ENCODE results near the gene LYRM9.
"Not testable (repeated sequence)": the region's sequence is repeated elsewhere in the genome, so short reads cannot be mapped to it uniquely, and the experiment has no call there.

LYRM9 gene

GRCh38 chr17:27837769-27838168, 55.4 kb downstream of the LYRM9 start:
- not testable (repeated sequence) for DNase-seq

GRCh38 chr17:27836651-27837050, 56.5 kb downstream of the LYRM9 start:
- no peak for DNase-seq

- DNase-seq = no peak
These were observed 58.6 kb downstream of the LYRM9 start for GRCh38 chr17:27834571-27834970.

GRCh38 chr17:27832831-27833230, 60.3 kb downstream of the LYRM9 start:
- DNase-seq = no peak

- not testable (repeated sequence) for DNase-seq
These were observed 63.3 kb downstream of the LYRM9 start for GRCh38 chr17:27829888-27830287.

GRCh38 chr17:27829143-27829711, 63.9 kb downstream of the LYRM9 start:
- DNase-seq = not testable (repeated sequence)
